Measurements from ENCODE around the gene FUBP1.

DNA sequence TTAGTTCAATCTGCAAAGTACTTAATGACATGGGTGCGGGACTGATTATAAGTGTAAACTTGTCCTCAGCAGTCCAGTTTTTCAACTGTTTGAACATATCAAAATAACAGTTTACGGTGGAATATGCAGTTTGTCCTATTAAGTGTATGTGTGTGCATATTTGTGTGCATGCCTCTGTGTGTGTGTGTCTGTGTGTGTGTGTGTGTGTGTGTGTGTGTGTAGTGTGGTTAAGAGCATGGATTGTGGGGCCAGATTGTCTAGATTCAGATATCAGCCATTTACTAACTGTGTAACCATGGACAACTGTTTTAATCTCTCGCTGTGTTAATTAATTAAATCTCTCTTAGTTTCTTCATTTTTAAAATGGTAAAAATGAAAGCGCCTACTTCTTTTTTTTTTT lies 51.5 kb downstream of the FUBP1 start:
- TF ChIP-seq, protein P1, sequence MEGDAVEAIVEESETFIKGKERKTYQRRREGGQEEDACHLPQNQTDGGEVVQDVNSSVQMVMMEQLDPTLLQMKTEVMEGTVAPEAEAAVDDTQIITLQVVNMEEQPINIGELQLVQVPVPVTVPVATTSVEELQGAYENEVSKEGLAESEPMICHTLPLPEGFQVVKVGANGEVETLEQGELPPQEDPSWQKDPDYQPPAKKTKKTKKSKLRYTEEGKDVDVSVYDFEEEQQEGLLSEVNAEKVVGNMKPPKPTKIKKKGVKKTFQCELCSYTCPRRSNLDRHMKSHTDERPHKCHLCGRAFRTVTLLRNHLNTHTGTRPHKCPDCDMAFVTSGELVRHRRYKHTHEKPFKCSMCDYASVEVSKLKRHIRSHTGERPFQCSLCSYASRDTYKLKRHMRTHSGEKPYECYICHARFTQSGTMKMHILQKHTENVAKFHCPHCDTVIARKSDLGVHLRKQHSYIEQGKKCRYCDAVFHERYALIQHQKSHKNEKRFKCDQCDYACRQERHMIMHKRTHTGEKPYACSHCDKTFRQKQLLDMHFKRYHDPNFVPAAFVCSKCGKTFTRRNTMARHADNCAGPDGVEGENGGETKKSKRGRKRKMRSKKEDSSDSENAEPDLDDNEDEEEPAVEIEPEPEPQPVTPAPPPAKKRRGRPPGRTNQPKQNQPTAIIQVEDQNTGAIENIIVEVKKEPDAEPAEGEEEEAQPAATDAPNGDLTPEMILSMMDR (IDR thresholded peaks at IDR 0.05; ENCODE audit: extremely low read depth in 1 of 2, insufficient read depth in 1 of 2, low read depth in 1 of 2, low read length in 2 of 2): no peak
- TF ChIP-seq POLR2AphosphoS5 (IDR thresholded peaks at IDR 0.05; ENCODE audit: insufficient read depth, low read depth, low read length) (no peak), POLR2A (IDR thresholded peaks at IDR 0.05; ENCODE audit: low read depth, low read length) (no peak)
